Gastrocnemius medialis (tissue), 4 donors: Measurements from ENCODE around the gene UCN3. TPM values are rescaled to one million over a fixed set of nuclear protein-coding genes. Genes with fewer than 3 reads are reported as not detected.

ENCODE experiments used
- ATAC-seq, 2 donors: fragments of 150-250 bp; one replicate each; pipeline ENCODE4 v1.9.1; 2016
- DNase-seq, 2 donors: peaks; one replicate each; pipeline ENCODE4 v3.0.0-alpha.2; 2019
- H3K27ac ChIP-seq, 4 donors: fragments of 200-600 bp; sonication (generic); 1 replicate in 1 of 4; 2 replicates in 3 of 4; pipeline ENCODE4 v1.5.1; 2016 to 2018; ENCODE audit warnings: mild to moderate bottlenecking in 2 of 4, moderate library complexity in 1 of 4
- H3K27me3 ChIP-seq, 3 donors: fragments of 200-600 bp; sonication (generic) in 2 of 3; 1 replicate in 1 of 3; 2 replicates in 2 of 3; pipeline versions ENCODE4 v1.5.1 to v1.6.0; 2016 to 2019; ENCODE audit warnings: mild to moderate bottlenecking in 1 of 3, moderate library complexity in 1 of 3
- H3K36me3 ChIP-seq, 2 donors: fragments of 200-600 bp; sonication (generic) in 1 of 2; one replicate each; pipeline ENCODE4 v1.5.1; 2017 to 2018
- H3K4me1 ChIP-seq, 2 donors: fragments of 200-600 bp; sonication (generic) in 1 of 2; one replicate each; pipeline ENCODE4 v1.5.1; 2016 to 2017; ENCODE audit warnings: mild to moderate bottlenecking in 2 of 2
- H3K4me3 ChIP-seq, 4 donors: fragments of 200-600 bp; sonication (generic) in 3 of 4; 1 replicate in 1 of 4; 2 replicates in 3 of 4; pipeline ENCODE4 v1.5.1; 2016 to 2019; ENCODE audit warnings: mild to moderate bottlenecking in 2 of 4
- H3K9me3 ChIP-seq, 3 donors: fragments of 200-600 bp; sonication (generic) in 2 of 3; 1 replicate in 1 of 3; 2 replicates in 2 of 3; pipeline ENCODE4 v1.5.1; 2016 to 2019
- POLR2A ChIP-seq, 2 donors: fragments of 450-650 bp; IDR thresholded peaks; one replicate each; pipeline ENCODE4 v1.6.1; 2017; ENCODE audit warnings: antibody characterized with exemption in 2 of 2, mild to moderate bottlenecking in 2 of 2, moderate library complexity in 2 of 2
- in situ Hi-C, 4 donors: fragments of 200-750 bp; cut with MboI; loops; one replicate each; pipeline versions ENCODE4 v1.15.0 to v1.8.0; 2017; ENCODE audit warnings: low sequenced_read_pairs in 4 of 4
- intact Hi-C: fragments of 100-400 bp; cut with DNase I; formaldehyde crosslinking; loops from one replicate; pipeline ENCODE4 v1.15.1; 2023; ENCODE audit warnings: low total_unique reads
- total RNA-seq, 4 donors: library from RNA; depleted of rRNA; stranded (reverse); fragments of >200 nt; gene quantifications; one replicate each; pipeline versions ENCODE4 v1.1.0 to v1.2.3, GENCODE V29; 2016
- TF ChIP-seq, protein P1 (sequence below), 5 experiments: fragments of 450-650 bp in 3 of 5; fragments of 200-600 bp in 2 of 5; sonication (generic) in 2 of 5; IDR thresholded peaks in 4 of 5; conservative IDR thresholded peaks in 1 of 5; 1 replicate in 4 of 5; 2 replicates in 1 of 5; pipeline ENCODE4 v1.5.1; 2016 to 2019; ENCODE audit warnings: antibody characterized with exemption in 5 of 5, mild to moderate bottlenecking in 3 of 5, moderate library complexity in 3 of 5

Gene UCN3
- total RNA-seq, 4 donors from 2014 or later = not detected

DNA sequence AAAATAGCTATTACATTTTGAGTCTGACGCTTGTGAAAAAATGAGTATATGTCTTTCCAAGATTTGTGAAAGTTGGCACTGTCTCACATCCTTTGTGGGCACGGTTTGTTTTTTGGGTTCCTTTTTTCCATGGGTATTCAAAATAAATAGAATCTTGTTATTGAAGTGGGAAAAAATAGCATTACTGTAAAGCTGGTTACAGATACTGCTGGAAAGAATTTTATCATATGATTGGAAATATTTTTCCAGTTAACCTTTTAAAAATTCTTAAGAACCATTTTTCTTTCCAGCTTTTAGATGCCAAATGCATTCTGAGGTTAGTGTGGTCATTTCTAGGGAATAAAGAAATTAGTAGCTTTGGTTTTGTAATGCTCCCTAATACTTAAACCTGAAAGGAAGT is 59.0 kb downstream of the UCN3 start:
- in situ Hi-C loops (no loop called here), intact Hi-C loops (no loop called here)
- Histone ChIP-seq H3K27me3 (no peaks in the 10 kb centered on the region), H3K36me3 (no peaks in the 10 kb centered on the region), H3K9me3 (no peaks in the 10 kb centered on the region), H3K4me3 (no peak overlapping the region), H3K27ac (no peak overlapping the region), H3K4me1 (peaks cover 3 to 5% of the 10 kb centered on the region in 2 donors)
- TF ChIP-seq, protein P1, sequence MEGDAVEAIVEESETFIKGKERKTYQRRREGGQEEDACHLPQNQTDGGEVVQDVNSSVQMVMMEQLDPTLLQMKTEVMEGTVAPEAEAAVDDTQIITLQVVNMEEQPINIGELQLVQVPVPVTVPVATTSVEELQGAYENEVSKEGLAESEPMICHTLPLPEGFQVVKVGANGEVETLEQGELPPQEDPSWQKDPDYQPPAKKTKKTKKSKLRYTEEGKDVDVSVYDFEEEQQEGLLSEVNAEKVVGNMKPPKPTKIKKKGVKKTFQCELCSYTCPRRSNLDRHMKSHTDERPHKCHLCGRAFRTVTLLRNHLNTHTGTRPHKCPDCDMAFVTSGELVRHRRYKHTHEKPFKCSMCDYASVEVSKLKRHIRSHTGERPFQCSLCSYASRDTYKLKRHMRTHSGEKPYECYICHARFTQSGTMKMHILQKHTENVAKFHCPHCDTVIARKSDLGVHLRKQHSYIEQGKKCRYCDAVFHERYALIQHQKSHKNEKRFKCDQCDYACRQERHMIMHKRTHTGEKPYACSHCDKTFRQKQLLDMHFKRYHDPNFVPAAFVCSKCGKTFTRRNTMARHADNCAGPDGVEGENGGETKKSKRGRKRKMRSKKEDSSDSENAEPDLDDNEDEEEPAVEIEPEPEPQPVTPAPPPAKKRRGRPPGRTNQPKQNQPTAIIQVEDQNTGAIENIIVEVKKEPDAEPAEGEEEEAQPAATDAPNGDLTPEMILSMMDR (IDR thresholded peaks at IDR 0.05 in 4 of 5, conservative IDR thresholded peaks at IDR 0.05 in 1 of 5) = no peak
- no peak for TF ChIP-seq POLR2A (IDR thresholded peaks at IDR 0.05)
- ATAC-seq = no peak
- no peak for DNase-seq

Other genes starting within 250 kb of the UCN3 start
- under 1 TPM in 1 of 4 donors, not detected in 3; 0.56 TPM for gene AKR1C8, start 179.8 kb upstream of the UCN3 start, total RNA-seq
- under 1 TPM in 1 of 4 donors, not detected in 3; 0.35 TPM for gene AKR1C4, start 168.1 kb upstream of the UCN3 start, total RNA-seq
- gene TUBAL3, start 39.9 kb downstream of the UCN3 start, total RNA-seq = under 1 TPM in 1 of 4 donors, not detected in 3; 0.18 TPM
- 10 to 100 TPM; 19.8 to 76.4 (median 36.3) TPM for gene NET1, start 47.6 kb downstream of the UCN3 start, total RNA-seq
- gene CALML5, start 134.6 kb downstream of the UCN3 start, total RNA-seq = not detected
- not detected for gene CALML3, start 160.0 kb downstream of the UCN3 start, total RNA-seq